BE2C (cell line): ENCODE data around the gene PPP5C.

Source experiments
- DNase-seq: peaks from one replicate; pipeline ENCODE4 v3.0.0-alpha.2; 2020
- H3K27me3 ChIP-seq: fragments of 250-450 bp; sonication (Bioruptor Pico); 2 replicates; pipeline ENCODE4 v1.5.1; 2020; ENCODE audit warnings: mild to moderate bottlenecking
- H3K36me3 ChIP-seq: fragments of 250-450 bp; sonication (Bioruptor Pico); 2 replicates; pipeline ENCODE4 v1.5.1; 2020; ENCODE audit warnings: mild to moderate bottlenecking
- H3K4me1 ChIP-seq: fragments of 250-450 bp; sonication (Bioruptor Pico); 2 replicates; pipeline ENCODE4 v1.5.1; 2020
- H3K4me3 ChIP-seq: 2 replicates; pipeline ENCODE4 v1.5.1; 2011; ENCODE audit warnings: low read depth, low read length
- H3K9me3 ChIP-seq: fragments of 250-450 bp; sonication (Bioruptor Pico); 2 replicates; pipeline ENCODE4 v1.5.1; 2020
- CTCF ChIP-seq: IDR thresholded peaks from 2 replicates; pipeline ENCODE4 v1.5.1; 2012; ENCODE audit warnings: mild to moderate bottlenecking, low read depth, low read length

PPP5C gene

DNA sequence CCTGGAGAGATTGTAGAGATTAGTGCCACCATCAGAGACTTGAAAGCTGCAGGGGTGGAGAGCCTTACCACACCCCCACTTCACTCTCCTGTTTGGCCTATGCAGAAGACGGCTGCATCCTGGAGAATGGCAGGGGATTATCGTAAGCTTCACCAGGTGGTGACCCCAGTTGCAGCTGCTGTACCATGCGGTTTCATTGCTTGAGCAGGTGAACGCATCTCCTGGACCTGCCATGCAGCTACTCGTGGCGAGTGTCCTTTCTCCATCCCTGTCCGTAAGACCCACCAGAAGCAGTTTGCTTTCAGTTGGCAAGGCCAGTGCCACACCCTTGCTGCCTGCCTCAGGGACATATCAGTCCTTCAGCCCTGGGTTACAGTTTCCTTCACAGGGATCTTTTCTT is 21.2 kb downstream of the PPP5C start:
- no peak for DNase-seq
- Histone ChIP-seq H3K4me3 (no peak overlapping the region), H3K4me1 (no peaks in the 10 kb centered on the region), H3K36me3 (peaks cover 44% of the 10 kb centered on the region), H3K27me3 (no peaks in the 10 kb centered on the region), H3K9me3 (no peaks in the 10 kb centered on the region)
- no peak for TF ChIP-seq CTCF

- Histone ChIP-seq H3K27me3 (no peaks in the 10 kb centered on the region), H3K4me1 (no peaks in the 10 kb centered on the region), H3K4me3 (no peak overlapping the region), H3K9me3 (no peaks in the 10 kb centered on the region), H3K36me3 (peaks cover 32% of the 10 kb centered on the region)
- DNase-seq: no peak
- TF ChIP-seq CTCF: no peak
These were observed 22.9 kb downstream of the PPP5C start for GRCh38 chr19:46369817-46370216.

GRCh38 chr19:46371371-46371901 is 24.5 kb downstream of the PPP5C start:
- no peak for TF ChIP-seq CTCF
- Histone ChIP-seq H3K4me1 (no peaks in the 10 kb centered on the region), H3K27me3 (no peaks in the 10 kb centered on the region), H3K9me3 (no peaks in the 10 kb centered on the region), H3K4me3 (no peak overlapping the region), H3K36me3 (peaks cover 36% of the 10 kb centered on the region)
- DNase-seq: no peak

GRCh38 chr19:46372901-46373490 is 26.1 kb downstream of the PPP5C start:
- H3K9me3 ChIP-seq: no peaks in the 10 kb centered on the region
- no peaks in the 10 kb centered on the region for H3K4me1 ChIP-seq
- H3K36me3 ChIP-seq: peaks cover 50% of the 10 kb centered on the region
- no peak overlapping the region for H3K4me3 ChIP-seq
- no peak for DNase-seq
- TF ChIP-seq CTCF: peak; percentile 16
- no peaks in the 10 kb centered on the region for H3K27me3 ChIP-seq

- no peaks in the 10 kb centered on the region for H3K27me3 ChIP-seq
- no peak for TF ChIP-seq CTCF
- H3K4me3 ChIP-seq: no peak overlapping the region
- peaks cover 56% of the 10 kb centered on the region for H3K36me3 ChIP-seq
- no peaks in the 10 kb centered on the region for H3K9me3 ChIP-seq
- DNase-seq: peak; percentile 19
- no peaks in the 10 kb centered on the region for H3K4me1 ChIP-seq
These were observed 26.8 kb downstream of the PPP5C start for GRCh38 chr19:46373491-46374359.
